ENCODE results near the gene ANKS1B.

Gene ANKS1B

GRCh38 chr12:98799822-98800221 lies 1184.9 kb downstream of the ANKS1B start:
- no peak for DNase-seq (ENCODE audit: low spot score)
- no peak overlapping the region for H3K27ac ChIP-seq
- ChIA-PET CTCF (no interaction called here), POLR2A (ENCODE audit: low non-redundant PET) (no interaction called here)
- TF ChIP-seq, protein P1, sequence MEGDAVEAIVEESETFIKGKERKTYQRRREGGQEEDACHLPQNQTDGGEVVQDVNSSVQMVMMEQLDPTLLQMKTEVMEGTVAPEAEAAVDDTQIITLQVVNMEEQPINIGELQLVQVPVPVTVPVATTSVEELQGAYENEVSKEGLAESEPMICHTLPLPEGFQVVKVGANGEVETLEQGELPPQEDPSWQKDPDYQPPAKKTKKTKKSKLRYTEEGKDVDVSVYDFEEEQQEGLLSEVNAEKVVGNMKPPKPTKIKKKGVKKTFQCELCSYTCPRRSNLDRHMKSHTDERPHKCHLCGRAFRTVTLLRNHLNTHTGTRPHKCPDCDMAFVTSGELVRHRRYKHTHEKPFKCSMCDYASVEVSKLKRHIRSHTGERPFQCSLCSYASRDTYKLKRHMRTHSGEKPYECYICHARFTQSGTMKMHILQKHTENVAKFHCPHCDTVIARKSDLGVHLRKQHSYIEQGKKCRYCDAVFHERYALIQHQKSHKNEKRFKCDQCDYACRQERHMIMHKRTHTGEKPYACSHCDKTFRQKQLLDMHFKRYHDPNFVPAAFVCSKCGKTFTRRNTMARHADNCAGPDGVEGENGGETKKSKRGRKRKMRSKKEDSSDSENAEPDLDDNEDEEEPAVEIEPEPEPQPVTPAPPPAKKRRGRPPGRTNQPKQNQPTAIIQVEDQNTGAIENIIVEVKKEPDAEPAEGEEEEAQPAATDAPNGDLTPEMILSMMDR (conservative IDR thresholded peaks at IDR 0.05; ENCODE audit: low read depth): no peak

DNA sequence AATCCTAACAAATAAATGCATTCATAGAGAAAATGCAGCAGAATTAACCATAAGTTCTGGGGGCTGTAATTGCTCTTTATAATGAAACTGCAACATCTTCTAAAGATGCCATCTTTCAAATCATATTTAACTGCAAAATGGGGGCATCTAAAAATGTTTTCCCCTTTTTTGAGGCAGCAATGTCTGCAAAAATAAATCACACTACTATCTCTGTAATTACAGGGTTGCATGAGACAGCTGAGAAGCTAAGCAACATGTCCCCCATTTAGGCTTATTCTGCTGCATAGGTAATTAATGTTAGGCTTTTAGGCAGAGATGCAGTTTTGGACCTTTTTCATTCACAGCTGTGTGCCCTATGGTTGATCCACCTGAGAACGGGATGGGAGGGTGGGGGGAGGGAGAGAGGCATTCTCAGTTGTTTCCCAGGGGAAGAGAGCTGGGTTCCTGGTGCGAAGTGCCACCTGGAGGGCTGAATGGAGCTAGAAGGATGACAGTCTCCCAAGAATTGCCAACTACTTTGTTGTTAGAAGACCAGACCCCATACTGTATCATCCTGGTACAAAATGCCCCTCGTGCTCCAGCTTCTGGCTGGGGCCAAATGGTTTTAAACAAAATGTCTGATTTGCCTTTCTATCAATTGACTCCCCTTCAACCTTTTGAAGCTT lies 1185.5 kb downstream of the ANKS1B start:
- CTCF ChIA-PET: no interaction called here
- POLR2A ChIA-PET (ENCODE audit: low non-redundant PET): no interaction called here
- H3K27ac ChIP-seq: no peak overlapping the region
- TF ChIP-seq, protein P1 (conservative IDR thresholded peaks at IDR 0.05; ENCODE audit: low read depth): no peak
- DNase-seq (ENCODE audit: low spot score): no peak

- ChIA-PET CTCF (no interaction called here), POLR2A (ENCODE audit: low non-redundant PET) (no interaction called here)
- no peak for DNase-seq (ENCODE audit: low spot score)
- no peak overlapping the region for H3K27ac ChIP-seq
- TF ChIP-seq, protein P1 (conservative IDR thresholded peaks at IDR 0.05; ENCODE audit: low read depth): no peak
Observed at GRCh38 chr12:98797200-98797599, 1187.5 kb downstream of the ANKS1B start.

- no peak overlapping the region for H3K27ac ChIP-seq
- TF ChIP-seq, protein P1 (conservative IDR thresholded peaks at IDR 0.05; ENCODE audit: low read depth): no peak
- ChIA-PET POLR2A (ENCODE audit: low non-redundant PET) (no interaction called here), CTCF (interaction anchor here (0.7 kb wide), 1 partner anchor 621 kb away, joined by 5 read pairs; no protein-coding TSS in a partner anchor)
- DNase-seq (ENCODE audit: low spot score): no peak
Observed at GRCh38 chr12:98796745-98797144, 1188.0 kb downstream of the ANKS1B start.

DNA sequence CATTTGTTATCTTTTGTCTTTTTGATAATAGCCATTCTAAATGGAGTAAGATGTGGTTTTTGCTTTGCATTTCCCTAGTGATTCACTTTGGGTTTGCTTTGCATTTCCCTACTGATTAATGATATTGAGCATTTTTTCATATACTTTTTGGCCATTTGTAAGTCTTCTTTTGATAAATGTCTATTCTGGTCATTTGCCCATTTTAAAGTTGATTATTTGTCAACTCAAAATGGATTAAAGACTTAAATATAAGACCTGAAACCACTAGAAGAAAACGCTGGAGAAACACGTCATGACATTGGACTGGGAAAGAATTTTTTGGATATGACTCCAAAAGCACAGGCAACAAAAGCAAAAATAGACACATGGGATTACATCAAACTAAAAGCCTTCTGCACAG lies 1191.6 kb downstream of the ANKS1B start:
- TF ChIP-seq, protein P1 (conservative IDR thresholded peaks at IDR 0.05; ENCODE audit: low read depth): no peak
- CTCF ChIA-PET: no interaction called here

GRCh38 chr12:98791406-98791805 lies 1193.3 kb downstream of the ANKS1B start:
- POLR2A ChIA-PET (ENCODE audit: low non-redundant PET): no interaction called here
- CTCF ChIA-PET: no interaction called here
- DNase-seq (ENCODE audit: low spot score): no peak

More for the DNA sequence above, 1191.6 kb downstream of the ANKS1B start:
- no peak overlapping the region for H3K27ac ChIP-seq
- no peak for DNase-seq (ENCODE audit: low spot score)
- POLR2A ChIA-PET (ENCODE audit: low non-redundant PET): no interaction called here

More at GRCh38 chr12:98791406-98791805, 1193.3 kb downstream of the ANKS1B start:
- H3K27ac ChIP-seq: no peak overlapping the region
- TF ChIP-seq, protein P1 (conservative IDR thresholded peaks at IDR 0.05; ENCODE audit: low read depth): no peak
